ENCODE data around the gene LRRC73. TPM values are rescaled to one million over a fixed set of nuclear protein-coding genes. Genes with fewer than 3 reads are reported as not detected.
"Not testable (repeated sequence)": the region's sequence is repeated elsewhere in the genome, so short reads cannot be mapped to it uniquely, and the experiment has no call there.

LRRC73 gene
- polyA plus RNA-seq, 3 donors from 2014 or later, result not detected

DNA sequence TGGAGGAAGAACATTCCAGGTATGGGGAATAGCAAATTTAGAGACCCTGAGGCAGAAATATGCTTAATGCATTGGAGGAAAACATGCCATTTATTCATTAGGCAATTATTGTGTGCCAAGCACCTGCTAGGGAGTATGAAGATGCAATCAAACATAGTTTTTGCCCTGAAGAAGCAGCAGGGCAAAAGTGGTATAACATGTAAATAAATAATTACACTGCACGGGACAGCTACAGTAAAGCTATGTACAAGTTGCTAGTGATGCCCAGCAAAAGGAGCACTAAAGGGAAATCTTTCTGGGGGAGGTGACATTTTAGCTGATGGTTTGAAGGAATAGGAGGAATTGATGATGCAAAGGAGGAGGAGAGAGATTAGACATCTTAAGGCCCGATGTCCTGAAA, 33.4 kb downstream of the LRRC73 start:
- Mint-ChIP-seq H3K27ac (peak overlapping the region; percentile 91 to 98 (median 94)), H3K9me3 (no peaks in the 10 kb centered on the region), H3K4me3 (peak overlapping the region; percentile 80 to 95 (median 87)), H3K4me1 (peaks cover 28 to 43% of the 10 kb centered on the region in 2 donors), H3K27me3 (ENCODE audit: low read depth in 3 of 3) (peaks cover 0 to 5% (median 2%) of the 10 kb centered on the region in 3 donors), H3K36me3 (no peaks in the 10 kb centered on the region)
- peak in 1 of 3 donors; percentile 3 for DNase-seq

DNA sequence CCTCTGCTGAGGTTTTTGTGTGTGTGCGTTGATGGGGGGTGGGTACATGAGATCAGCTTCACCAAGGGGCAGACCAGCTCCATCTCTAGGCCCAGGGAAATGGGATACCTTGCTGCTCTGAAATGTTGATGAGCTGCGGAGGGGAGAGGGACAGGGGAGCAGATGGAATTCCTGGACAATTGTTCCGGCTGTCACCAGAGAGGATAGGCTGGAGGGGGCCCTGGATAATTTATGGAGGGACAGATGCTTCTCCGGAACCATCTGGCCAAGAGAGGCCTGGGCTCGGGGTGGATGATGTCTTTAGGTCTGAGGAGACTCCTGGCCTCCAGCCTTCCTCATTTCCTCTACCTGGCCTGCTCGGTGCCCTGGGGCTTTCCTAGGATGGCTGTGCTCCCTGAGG, 34.6 kb downstream of the LRRC73 start:
- Mint-ChIP-seq H3K9me3 (no peaks in the 10 kb centered on the region), H3K36me3 (no peaks in the 10 kb centered on the region), H3K27ac (peak overlapping the region in 1 of 6 donors; percentile 53), H3K4me3 (peak overlapping the region in 1 of 5 donors; percentile 6), H3K27me3 (ENCODE audit: low read depth in 3 of 3) (peaks cover 4 to 7% (median 5%) of the 10 kb centered on the region in 3 donors), H3K4me1 (peaks cover 28 to 35% of the 10 kb centered on the region in 2 donors)
- DNase-seq, result no peak

DNA sequence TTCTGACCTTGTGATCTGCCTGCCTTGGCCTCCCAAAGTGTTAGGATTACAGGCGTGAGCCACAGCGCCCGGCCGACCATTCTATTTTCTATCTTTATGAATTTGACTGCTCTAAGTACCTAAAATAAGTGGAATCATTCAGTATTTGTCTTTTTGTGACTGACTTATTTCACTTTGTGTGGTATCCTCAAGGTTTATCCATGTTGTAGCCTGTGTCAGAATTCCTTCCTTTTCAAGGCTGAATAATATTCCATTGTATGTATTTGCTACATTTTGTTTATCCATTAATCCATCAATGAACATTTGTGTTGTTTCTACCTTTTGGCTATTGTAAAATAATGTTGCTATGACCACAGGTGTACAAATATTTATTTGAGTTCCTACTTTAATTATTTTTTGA, 37.6 kb downstream of the LRRC73 start:
- no peak for DNase-seq
- Mint-ChIP-seq H3K27me3 (ENCODE audit: low read depth in 3 of 3) (peaks cover 6 to 8% (median 7%) of the 10 kb centered on the region in 3 donors), H3K27ac (no peak overlapping the region), H3K9me3 (no peaks in the 10 kb centered on the region), H3K4me3 (no peak overlapping the region), H3K36me3 (no peaks in the 10 kb centered on the region), H3K4me1 (peaks cover 10 to 12% of the 10 kb centered on the region in 2 donors)

DNA sequence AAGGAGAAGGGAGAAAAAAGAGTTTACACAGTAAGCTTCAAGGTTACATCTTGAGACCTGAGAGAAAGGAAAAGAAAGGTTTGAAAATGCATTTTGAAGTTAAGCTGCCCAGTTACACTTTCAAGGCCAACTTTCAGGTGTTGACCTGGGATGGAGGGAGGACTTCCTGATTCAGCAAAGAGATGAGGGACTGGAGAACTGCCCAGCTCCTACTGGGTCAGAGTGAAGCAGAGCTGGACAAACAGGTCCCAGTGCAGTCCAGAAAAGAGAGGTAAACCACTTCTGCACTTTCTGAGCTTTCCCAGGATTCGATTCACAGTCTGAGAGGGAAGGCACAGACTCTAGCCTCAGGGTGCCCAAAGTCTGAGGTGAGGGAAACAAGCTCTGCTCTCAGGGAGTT, 38.7 kb downstream of the LRRC73 start:
- no peaks in the 10 kb centered on the region for H3K36me3 Mint-ChIP-seq
- no peaks in the 10 kb centered on the region for H3K9me3 Mint-ChIP-seq
- H3K27ac Mint-ChIP-seq, result no peak overlapping the region
- no peak for DNase-seq
- H3K4me1 Mint-ChIP-seq, result peaks cover 0 to under 1% of the 10 kb centered on the region in 2 donors
- no peak overlapping the region for H3K4me3 Mint-ChIP-seq
- peaks cover 6 to 8% (median 7%) of the 10 kb centered on the region in 3 donors for H3K27me3 Mint-ChIP-seq (ENCODE audit: low read depth in 3 of 3)

DNA sequence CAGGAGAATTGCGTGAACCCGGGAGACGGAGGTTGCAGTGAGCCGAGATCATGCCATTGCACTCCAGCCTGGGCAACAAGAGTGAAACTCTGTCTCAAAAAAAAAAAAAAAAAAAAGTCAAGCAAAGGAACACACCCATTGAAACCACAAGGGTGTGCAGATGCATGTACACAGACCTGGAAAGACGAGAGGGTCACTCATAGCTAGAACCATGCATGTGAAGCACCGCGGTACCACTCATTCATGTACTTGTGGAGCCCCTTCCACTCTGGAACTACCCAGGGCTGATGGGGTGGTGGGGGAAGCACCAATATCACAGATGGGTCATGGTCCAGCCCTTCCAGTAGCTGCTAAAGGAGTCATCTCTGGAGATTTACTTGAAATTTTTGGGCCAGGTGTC, 40.2 kb downstream of the LRRC73 start:
- Mint-ChIP-seq H3K4me3 (no peak overlapping the region), H3K36me3 (no peaks in the 10 kb centered on the region), H3K9me3 (no peaks in the 10 kb centered on the region), H3K27me3 (ENCODE audit: low read depth in 3 of 3) (peaks cover 6 to 8% (median 7%) of the 10 kb centered on the region in 3 donors), H3K4me1 (no peaks in the 10 kb centered on the region), H3K27ac (no peak overlapping the region)
- DNase-seq, result no peak

DNA sequence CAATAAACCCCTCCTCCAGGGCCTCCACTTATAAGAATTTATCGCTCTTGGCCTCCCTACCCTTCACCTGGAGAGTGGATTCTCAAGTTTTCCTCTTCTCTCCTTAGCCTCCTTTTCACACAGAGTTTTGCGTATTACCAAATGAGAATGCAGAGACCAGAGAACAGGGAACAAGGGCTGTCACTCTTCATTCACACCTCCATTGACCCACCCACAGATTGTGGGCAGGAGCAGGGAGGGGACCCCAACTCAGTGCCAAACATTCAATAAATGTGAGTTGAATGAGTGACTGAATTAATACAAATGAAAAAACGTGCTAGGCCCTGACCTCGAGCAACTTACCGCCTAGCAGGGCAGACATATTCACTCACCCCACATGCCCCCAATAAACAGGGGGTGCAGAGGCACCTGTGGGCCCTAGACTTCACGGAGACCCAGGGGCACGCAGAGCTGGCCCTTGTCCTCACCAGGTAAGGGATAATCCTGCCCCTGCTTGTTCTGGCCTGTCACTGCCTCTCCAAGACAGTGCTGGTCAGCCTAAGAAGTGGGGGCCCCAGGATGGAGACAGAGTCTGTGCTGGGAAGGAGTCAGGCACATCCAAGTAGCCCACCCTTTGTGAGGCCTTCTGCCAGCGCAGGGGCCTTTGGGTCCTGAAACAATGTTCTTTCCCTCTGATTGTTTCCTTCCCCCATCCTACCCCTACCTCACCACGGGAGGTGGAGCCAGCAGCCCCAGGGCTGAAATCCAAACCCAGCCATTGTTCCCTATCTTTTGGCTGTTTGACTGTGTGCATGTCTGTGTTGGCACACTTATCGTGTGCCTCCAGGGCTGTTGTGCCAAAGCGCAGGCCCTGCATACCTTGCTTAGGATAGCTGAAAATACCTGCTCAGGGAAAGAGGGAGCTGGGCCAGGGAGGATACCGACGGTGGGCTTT, 41.1 kb downstream of the LRRC73 start:
- H3K4me3 Mint-ChIP-seq, result no peak overlapping the region
- no peaks in the 10 kb centered on the region for H3K36me3 Mint-ChIP-seq
- no peak for DNase-seq
- H3K9me3 Mint-ChIP-seq, result no peaks in the 10 kb centered on the region
- H3K4me1 Mint-ChIP-seq, result no peaks in the 10 kb centered on the region
- H3K27ac Mint-ChIP-seq, result peak overlapping the region in 2 of 6 donors; percentile 28 to 73
- H3K27me3 Mint-ChIP-seq (ENCODE audit: low read depth in 3 of 3), result peaks cover 8 to 11% (median 8%) of the 10 kb centered on the region in 3 donors

DNA sequence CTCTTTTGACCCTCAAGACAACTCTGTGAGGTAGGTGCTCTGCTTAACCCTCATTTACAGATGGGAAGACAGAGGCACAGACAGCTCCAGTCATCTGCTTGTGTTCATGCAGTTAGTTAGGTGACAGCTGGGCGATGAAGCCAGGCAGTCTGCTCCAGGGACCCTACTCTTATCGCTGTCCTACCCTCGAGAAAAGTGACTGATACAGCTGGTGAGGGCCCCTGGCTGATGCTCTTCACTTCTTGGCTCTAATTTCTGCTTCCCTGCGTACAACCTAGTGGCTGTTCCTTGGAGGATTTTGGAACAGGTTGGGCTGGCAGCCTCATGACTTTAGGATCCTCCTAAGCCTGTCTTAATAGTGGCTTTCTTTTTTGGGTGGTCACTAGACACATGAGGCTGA, 41.9 kb downstream of the LRRC73 start:
- Mint-ChIP-seq H3K4me3 (no peak overlapping the region), H3K36me3 (no peaks in the 10 kb centered on the region), H3K9me3 (no peaks in the 10 kb centered on the region), H3K27ac (no peak overlapping the region), H3K4me1 (no peaks in the 10 kb centered on the region), H3K27me3 (ENCODE audit: low read depth in 3 of 3) (peaks cover 9 to 11% (median 9%) of the 10 kb centered on the region in 3 donors)
- DNase-seq, result no peak

DNA sequence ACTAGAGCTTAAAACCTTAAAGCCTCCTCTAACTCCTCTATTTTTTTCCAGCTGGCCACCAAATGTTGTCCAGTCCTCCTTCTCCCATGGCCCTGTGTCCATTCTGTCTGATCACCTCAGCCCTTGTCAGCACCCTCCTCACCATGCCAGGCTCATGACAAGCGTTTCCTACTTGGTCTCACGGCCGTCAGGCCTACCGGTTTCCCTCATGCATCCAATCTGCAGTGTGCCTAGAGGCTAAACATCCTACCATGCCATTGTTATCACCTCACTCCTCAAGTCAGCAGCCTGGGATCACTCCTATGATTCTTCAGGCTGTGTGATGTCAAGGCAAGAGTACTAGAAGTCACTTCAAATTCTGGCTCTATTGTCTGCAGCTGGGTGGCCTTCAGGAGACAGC, 42.4 kb downstream of the LRRC73 start:
- Mint-ChIP-seq H3K27ac (no peak overlapping the region), H3K4me1 (no peaks in the 10 kb centered on the region), H3K9me3 (no peaks in the 10 kb centered on the region), H3K27me3 (ENCODE audit: low read depth in 3 of 3) (peaks cover 9 to 11% (median 9%) of the 10 kb centered on the region in 3 donors), H3K4me3 (no peak overlapping the region), H3K36me3 (no peaks in the 10 kb centered on the region)
- DNase-seq, result no peak

DNA sequence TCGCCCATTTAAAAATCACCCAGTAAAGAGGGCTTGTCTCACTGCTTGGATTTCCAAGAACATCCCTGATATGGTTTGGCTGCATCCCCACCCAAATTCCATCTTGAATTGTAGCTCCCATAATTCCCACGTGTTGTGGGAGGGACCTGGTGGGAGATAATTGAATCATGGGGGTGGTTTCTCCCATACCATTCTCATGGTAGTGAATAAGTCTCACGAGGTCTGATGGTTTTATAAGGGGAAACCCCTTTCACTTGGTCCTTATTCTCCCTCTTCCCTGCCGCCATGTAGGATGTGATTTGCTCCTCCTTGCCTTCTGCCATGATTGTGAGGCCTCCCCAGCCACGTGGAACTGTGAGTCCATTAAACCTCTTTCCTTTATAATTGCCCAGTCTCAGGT, 42.9 kb downstream of the LRRC73 start:
- H3K4me3 Mint-ChIP-seq, H3K9me3 Mint-ChIP-seq, DNase-seq, H3K4me1 Mint-ChIP-seq, H3K36me3 Mint-ChIP-seq, H3K27ac Mint-ChIP-seq: not testable (repeated sequence)
- H3K27me3 Mint-ChIP-seq (ENCODE audit: low read depth in 3 of 3), result peaks cover 11 to 14% (median 12%) of the 10 kb centered on the region in 3 donors

DNA sequence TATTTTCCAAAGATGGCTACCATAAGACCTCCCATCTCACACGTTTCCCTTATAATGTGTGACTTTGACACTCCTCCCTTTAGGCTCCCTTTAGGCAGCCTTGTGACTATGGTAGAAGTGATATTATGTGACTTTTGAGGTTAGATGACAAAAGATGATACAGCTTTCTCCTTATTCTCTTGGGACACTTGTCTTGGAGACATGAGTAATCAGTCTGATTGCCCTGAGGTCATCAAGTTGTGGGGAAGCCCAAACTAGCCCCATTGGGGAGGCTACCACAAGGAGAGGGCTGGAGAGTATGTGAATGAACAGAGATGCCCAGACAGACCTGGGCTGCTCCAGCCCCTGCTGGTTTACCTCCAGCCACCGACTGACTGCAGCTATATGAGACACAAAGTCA, 44.2 kb downstream of the LRRC73 start:
- no peak overlapping the region for H3K4me3 Mint-ChIP-seq
- no peak for DNase-seq
- no peaks in the 10 kb centered on the region for H3K4me1 Mint-ChIP-seq
- no peak overlapping the region for H3K27ac Mint-ChIP-seq
- no peaks in the 10 kb centered on the region for H3K36me3 Mint-ChIP-seq
- peaks cover 11 to 12% (median 12%) of the 10 kb centered on the region in 3 donors for H3K27me3 Mint-ChIP-seq (ENCODE audit: low read depth in 3 of 3)
- H3K9me3 Mint-ChIP-seq, result no peaks in the 10 kb centered on the region

DNA sequence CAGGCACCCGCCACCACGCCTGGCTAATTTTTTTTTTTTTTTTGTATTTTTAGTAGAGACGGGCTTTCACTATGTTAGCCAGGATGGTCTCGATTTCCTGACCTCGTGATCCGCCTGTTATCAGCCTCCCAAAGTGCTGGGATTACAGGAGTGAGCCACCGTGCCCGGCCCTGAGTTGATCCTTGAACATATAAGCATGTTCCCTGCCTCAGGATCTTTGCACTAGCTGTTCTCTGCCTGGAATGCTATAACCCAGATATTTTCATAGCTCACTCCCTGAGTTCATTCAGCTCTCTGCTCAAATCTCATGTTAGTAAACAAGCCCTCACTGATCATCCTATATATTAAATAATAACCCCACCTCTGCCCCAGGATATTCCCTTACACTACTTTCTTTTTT, 45.8 kb downstream of the LRRC73 start:
- Mint-ChIP-seq H3K27me3 (ENCODE audit: low read depth in 3 of 3) (peaks cover 10 to 15% (median 11%) of the 10 kb centered on the region in 3 donors), H3K27ac (no peak overlapping the region), H3K4me1 (no peaks in the 10 kb centered on the region), H3K4me3 (no peak overlapping the region), H3K9me3 (no peaks in the 10 kb centered on the region), H3K36me3 (no peaks in the 10 kb centered on the region)
- DNase-seq, result no peak

DNA sequence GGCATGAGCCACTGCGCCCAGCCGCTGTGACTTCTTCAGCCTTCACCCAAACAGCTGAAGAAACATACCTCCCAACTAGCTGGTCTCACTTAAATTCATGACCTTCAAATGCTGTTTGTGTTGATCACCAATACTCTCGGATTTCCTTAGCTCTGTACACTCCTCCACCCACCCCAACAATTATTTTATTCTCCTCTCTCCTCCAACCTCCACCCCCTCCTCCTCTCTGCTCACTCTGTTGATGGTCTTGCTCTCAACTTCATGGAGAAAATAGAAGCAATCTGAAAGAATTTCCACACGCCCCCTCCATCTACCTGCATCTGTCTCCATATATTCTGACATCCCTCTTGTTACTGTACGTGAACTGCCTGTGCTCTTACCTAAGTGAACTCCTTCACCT, 48.2 kb downstream of the LRRC73 start:
- Mint-ChIP-seq H3K27me3 (ENCODE audit: low read depth in 3 of 3) (peaks cover 10 to 13% (median 11%) of the 10 kb centered on the region in 3 donors), H3K36me3 (no peaks in the 10 kb centered on the region), H3K9me3 (no peaks in the 10 kb centered on the region), H3K4me3 (no peak overlapping the region), H3K4me1 (peaks cover 0 to 1% of the 10 kb centered on the region in 2 donors), H3K27ac (no peak overlapping the region)
- DNase-seq, result no peak

DNA sequence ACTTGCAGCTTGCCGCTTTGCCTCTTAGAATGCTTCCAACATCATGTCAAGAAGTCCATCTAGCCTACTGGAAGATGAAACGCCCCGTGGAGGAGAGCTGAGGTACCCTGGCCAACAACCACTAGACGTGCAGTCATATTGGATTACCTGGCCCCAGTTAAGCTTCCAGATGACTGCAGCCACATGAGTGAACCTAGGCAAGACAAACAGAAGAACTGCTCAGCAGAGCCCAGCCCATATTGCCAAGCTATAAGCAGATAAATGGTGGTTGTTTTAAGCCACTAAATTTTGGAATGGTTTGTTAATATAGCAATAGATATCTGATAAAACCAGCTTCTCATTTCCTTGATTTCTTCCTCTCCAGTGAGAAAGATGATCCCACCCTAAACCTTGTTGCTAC, 50.1 kb downstream of the LRRC73 start:
- Mint-ChIP-seq H3K4me3 (no peak overlapping the region), H3K27me3 (ENCODE audit: low read depth in 3 of 3) (peaks cover 11 to 15% (median 12%) of the 10 kb centered on the region in 3 donors), H3K4me1 (peaks cover 7 to 12% of the 10 kb centered on the region in 2 donors), H3K36me3 (no peaks in the 10 kb centered on the region), H3K9me3 (no peaks in the 10 kb centered on the region), H3K27ac (no peak overlapping the region)
- no peak for DNase-seq

DNA sequence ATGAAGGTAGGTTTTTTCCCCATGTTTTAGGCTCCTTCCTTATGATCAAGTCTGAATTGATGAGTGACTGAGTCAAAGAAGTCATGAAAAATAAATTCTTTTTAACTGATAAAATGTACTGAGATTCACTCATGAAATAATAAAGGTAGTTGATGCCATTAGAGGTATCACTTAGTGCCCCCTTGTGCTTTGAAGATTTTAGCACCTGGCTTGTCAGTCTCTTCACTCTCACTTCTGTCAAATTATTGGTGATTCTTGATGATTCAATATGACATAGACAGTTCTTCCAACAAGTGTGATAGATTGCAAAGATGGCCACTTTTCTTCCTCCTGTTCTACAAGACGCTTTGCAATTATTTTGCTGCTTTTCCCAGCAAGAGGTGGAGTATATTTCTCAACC, 50.6 kb downstream of the LRRC73 start:
- H3K9me3 Mint-ChIP-seq, result no peaks in the 10 kb centered on the region
- H3K4me3 Mint-ChIP-seq, result no peak overlapping the region
- DNase-seq, result no peak
- peaks cover 7 to 12% of the 10 kb centered on the region in 2 donors for H3K4me1 Mint-ChIP-seq
- peaks cover 11 to 15% (median 12%) of the 10 kb centered on the region in 3 donors for H3K27me3 Mint-ChIP-seq (ENCODE audit: low read depth in 3 of 3)
- no peak overlapping the region for H3K27ac Mint-ChIP-seq
- no peaks in the 10 kb centered on the region for H3K36me3 Mint-ChIP-seq

All from immature natural killer cell (primary cell).